Activated naive CD4-positive, alpha-beta T cell treated with anti-CD3 and anti-CD28 coated beads, Interleukin-2, amount 50 U/mL, for 16 hours (primary cell): ENCODE measurements around the gene ZFP36.
"Not testable (repeated sequence)": the region's sequence is repeated elsewhere in the genome, so short reads cannot be mapped to it uniquely, and the experiment has no call there.

Source experiments
- DNase-seq: peaks from one replicate; pipeline ENCODE4 v3.0.0-alpha.2; 2020

Gene ZFP36

GRCh38 chr19:39448271-39448670 is 41.6 kb downstream of the ZFP36 start:
- no peak for DNase-seq

GRCh38 chr19:39449116-39449797 is 42.6 kb downstream of the ZFP36 start:
- DNase-seq = no peak

GRCh38 chr19:39451257-39451656 is 44.6 kb downstream of the ZFP36 start:
- DNase-seq = not testable (repeated sequence)
